Osteocyte (in vitro differentiated cells): Measurements from ENCODE around the gene TUBGCP3. TPM values are rescaled to one million over a fixed set of nuclear protein-coding genes. Genes with fewer than 3 reads are reported as not detected.

Experiments
- DNase-seq: peaks from one replicate; pipeline ENCODE4 v3.0.0; 2021; ENCODE audit warnings: mixed read lengths; ENCODE audit not compliant: unreplicated experiment; ENCODE audit errors: extremely low spot score
- H3K27ac Mint-ChIP-seq: one replicate; pipeline ENCODE4 v1.8.0; 2021; ENCODE audit warnings: mild to moderate bottlenecking, mixed read lengths; ENCODE audit not compliant: unreplicated experiment
- H3K27me3 Mint-ChIP-seq: one replicate; pipeline ENCODE4 v1.8.0; 2021; ENCODE audit warnings: mixed read lengths; ENCODE audit not compliant: unreplicated experiment
- H3K36me3 Mint-ChIP-seq: one replicate; pipeline ENCODE4 v1.8.0; 2021; ENCODE audit warnings: mixed read lengths; ENCODE audit not compliant: unreplicated experiment
- H3K4me1 Mint-ChIP-seq: one replicate; pipeline ENCODE4 v1.8.0; 2021; ENCODE audit warnings: mixed read lengths; ENCODE audit not compliant: unreplicated experiment
- H3K4me3 Mint-ChIP-seq: one replicate; pipeline ENCODE4 v1.8.0; 2021; ENCODE audit warnings: mild to moderate bottlenecking, moderate library complexity, mixed read lengths; ENCODE audit not compliant: unreplicated experiment
- H3K9me3 Mint-ChIP-seq: one replicate; pipeline ENCODE4 v1.8.0; 2021; ENCODE audit warnings: mixed read lengths; ENCODE audit not compliant: unreplicated experiment
- total RNA-seq: library from RNA; stranded (reverse); gene quantifications from 2 replicates; pipeline ENCODE4 v1.2.1, GENCODE V29; 2021
- TF ChIP-seq, protein P1 (sequence below): fragments of 200-600 bp; sonication (generic); IDR thresholded peaks from 2 replicates; pipeline ENCODE4 v1.5.0; 2021; ENCODE audit warnings: antibody characterized with exemption, mild to moderate bottlenecking, moderate library complexity

The TUBGCP3 gene
- total RNA-seq, 1 donor from 2014 or later = 26.1 TPM

DNA sequence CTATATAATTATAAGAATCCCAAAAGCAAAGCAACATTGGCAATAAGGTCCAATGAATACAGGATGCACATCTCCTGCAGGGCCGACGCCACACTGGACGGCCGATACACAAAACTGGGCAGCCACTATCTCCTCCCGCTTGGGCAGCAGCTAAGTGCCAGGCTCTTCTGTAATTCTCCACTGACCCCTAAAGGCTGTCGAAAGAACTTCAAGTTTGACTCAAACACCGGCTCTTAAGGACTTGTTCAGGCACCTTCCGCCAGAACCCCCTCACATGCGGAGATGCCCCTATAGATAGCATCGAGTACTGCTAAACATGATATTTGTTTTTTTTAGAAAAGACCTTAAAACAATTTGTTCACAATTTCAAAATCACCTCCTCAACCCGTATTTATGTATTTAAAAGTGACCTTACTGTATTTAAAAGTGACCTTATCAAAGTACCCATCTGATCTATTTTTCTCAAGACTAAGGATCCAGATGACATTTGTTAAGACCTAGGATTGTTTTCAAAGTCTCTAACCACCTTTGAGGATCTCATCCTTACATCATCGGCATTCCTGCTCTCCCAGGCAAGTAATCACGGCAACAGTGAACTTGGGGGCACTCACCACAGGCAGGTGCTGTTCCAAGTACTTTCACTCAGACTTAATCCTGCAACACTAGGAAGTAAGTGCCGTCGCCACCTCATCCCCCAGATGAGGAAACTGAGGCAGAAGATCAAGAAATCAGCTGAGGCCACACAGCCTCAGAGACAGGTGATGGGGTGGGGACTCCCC is 77.8 kb downstream of the TUBGCP3 start:
- H3K36me3 Mint-ChIP-seq = peaks cover 33% of the 10 kb centered on the region
- H3K9me3 Mint-ChIP-seq = no peaks in the 10 kb centered on the region
- H3K4me1 Mint-ChIP-seq = peaks cover 10% of the 10 kb centered on the region
- H3K27me3 Mint-ChIP-seq = no peaks in the 10 kb centered on the region
- TF ChIP-seq, protein P1, sequence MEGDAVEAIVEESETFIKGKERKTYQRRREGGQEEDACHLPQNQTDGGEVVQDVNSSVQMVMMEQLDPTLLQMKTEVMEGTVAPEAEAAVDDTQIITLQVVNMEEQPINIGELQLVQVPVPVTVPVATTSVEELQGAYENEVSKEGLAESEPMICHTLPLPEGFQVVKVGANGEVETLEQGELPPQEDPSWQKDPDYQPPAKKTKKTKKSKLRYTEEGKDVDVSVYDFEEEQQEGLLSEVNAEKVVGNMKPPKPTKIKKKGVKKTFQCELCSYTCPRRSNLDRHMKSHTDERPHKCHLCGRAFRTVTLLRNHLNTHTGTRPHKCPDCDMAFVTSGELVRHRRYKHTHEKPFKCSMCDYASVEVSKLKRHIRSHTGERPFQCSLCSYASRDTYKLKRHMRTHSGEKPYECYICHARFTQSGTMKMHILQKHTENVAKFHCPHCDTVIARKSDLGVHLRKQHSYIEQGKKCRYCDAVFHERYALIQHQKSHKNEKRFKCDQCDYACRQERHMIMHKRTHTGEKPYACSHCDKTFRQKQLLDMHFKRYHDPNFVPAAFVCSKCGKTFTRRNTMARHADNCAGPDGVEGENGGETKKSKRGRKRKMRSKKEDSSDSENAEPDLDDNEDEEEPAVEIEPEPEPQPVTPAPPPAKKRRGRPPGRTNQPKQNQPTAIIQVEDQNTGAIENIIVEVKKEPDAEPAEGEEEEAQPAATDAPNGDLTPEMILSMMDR = peak; percentile 64
- no peak overlapping the region for H3K27ac Mint-ChIP-seq
- DNase-seq = no peak
- H3K4me3 Mint-ChIP-seq = no peak overlapping the region

DNA sequence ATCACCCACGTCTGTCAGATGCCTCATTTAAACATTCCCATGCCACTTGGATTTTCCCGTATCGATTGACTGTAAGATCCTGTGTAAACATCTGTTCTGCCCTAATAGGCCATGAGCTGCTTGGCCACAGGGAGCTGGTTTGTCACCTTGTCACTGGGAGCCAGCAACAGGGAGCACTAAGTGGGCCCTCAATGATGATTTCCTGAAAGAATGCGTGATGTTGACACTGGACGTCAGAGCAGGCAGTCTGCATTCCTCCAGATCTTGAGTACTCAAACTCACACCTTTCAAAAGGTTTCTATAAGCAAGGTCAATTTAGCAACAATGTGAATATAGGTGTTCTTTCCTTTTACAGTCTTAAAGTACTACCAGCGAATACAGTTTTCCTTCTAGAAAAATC is 78.8 kb downstream of the TUBGCP3 start:
- DNase-seq = no peak
- Mint-ChIP-seq H3K4me1 (peaks cover 10% of the 10 kb centered on the region), H3K36me3 (peaks cover 32% of the 10 kb centered on the region), H3K4me3 (no peak overlapping the region), H3K27me3 (no peaks in the 10 kb centered on the region), H3K9me3 (no peaks in the 10 kb centered on the region), H3K27ac (no peak overlapping the region)
- TF ChIP-seq, protein P1 = no peak

DNA sequence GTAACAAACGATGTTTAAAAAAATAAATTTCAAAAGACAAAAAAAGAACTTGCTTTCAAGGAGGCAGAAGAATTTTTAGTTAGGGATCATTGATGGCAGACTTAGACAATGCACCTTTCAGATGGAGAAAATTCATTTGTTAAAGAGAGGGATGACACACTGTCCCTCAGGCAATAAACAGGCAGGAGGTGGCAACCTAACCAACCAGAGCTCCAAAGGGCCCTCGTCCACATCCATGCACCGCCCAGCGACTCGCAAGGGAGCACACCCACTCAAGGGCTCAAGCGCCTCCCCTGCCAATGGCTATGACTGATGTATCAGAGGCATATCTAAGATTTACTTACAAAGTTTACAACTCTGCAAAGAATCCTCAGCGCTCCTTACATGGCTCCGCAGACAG is 81.9 kb downstream of the TUBGCP3 start:
- Mint-ChIP-seq H3K36me3 (peaks cover 40% of the 10 kb centered on the region), H3K9me3 (no peaks in the 10 kb centered on the region), H3K4me3 (no peak overlapping the region), H3K27ac (no peak overlapping the region), H3K4me1 (peaks cover 6% of the 10 kb centered on the region), H3K27me3 (no peaks in the 10 kb centered on the region)
- DNase-seq = no peak
- TF ChIP-seq, protein P1 = no peak

DNA sequence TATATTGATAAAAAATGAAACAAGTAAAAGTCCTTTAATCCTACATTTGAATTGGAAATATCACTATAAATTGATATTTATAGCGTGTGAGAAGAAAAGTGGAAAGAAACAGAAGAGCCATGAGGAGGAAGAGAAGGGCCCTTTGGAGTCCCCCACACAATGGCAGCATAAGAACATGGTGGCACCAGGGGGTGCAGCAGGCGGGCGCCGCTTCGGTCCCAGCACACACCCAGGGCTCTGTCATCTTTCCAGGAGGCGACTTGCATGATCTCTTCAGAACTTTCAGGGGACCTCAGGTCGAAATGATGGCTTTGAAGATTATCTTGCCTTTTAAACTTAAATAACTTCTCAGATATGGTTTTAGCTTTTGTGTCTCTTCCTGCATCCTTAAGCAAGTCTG is 91.8 kb downstream of the TUBGCP3 start:
- no peak for DNase-seq
- Mint-ChIP-seq H3K36me3 (peaks cover 22% of the 10 kb centered on the region), H3K27ac (no peak overlapping the region), H3K4me3 (no peak overlapping the region), H3K27me3 (no peaks in the 10 kb centered on the region), H3K9me3 (no peaks in the 10 kb centered on the region), H3K4me1 (no peaks in the 10 kb centered on the region)
- TF ChIP-seq, protein P1 = no peak

DNA sequence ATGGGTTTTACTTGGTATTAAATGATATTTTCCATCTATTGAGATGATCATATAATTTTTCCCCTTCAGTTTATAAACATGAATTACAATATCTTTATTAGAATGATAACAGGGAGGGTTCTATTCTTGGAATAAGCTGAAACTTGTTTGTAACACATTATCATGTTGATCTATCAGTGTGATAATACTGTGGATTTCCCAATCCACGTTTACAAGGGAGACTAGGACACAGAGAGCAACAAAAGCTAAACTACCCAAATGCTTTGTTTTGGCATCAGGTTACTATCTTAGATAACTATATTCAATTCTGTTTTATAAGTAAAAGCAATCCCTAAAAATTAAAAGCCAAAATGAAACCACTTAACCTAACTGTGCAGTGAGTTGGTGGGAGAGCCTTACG is 92.5 kb downstream of the TUBGCP3 start:
- no peaks in the 10 kb centered on the region for H3K4me1 Mint-ChIP-seq
- no peaks in the 10 kb centered on the region for H3K27me3 Mint-ChIP-seq
- TF ChIP-seq, protein P1 = no peak
- no peak overlapping the region for H3K27ac Mint-ChIP-seq
- H3K9me3 Mint-ChIP-seq = no peaks in the 10 kb centered on the region
- DNase-seq = no peak
- no peak overlapping the region for H3K4me3 Mint-ChIP-seq
- peaks cover 22% of the 10 kb centered on the region for H3K36me3 Mint-ChIP-seq
